GM10266 (cell line): Measurements from ENCODE around the gene CCDC90B.
"Not testable (repeated sequence)": the region's sequence is repeated elsewhere in the genome, so short reads cannot be mapped to it uniquely, and the experiment has no call there.

ENCODE experiments used
- DNase-seq: peaks from one replicate; pipeline ENCODE4 v3.0.0; 2012; ENCODE audit errors: extremely low spot score
- TF ChIP-seq, protein P1 (sequence below): IDR thresholded peaks from 2 replicates; pipeline ENCODE4 v1.5.1; 2012; ENCODE audit warnings: mild to moderate bottlenecking, low read depth; ENCODE audit not compliant: control insufficient read depth, insufficient read depth; ENCODE audit errors: missing control alignments

CCDC90B gene

DNA sequence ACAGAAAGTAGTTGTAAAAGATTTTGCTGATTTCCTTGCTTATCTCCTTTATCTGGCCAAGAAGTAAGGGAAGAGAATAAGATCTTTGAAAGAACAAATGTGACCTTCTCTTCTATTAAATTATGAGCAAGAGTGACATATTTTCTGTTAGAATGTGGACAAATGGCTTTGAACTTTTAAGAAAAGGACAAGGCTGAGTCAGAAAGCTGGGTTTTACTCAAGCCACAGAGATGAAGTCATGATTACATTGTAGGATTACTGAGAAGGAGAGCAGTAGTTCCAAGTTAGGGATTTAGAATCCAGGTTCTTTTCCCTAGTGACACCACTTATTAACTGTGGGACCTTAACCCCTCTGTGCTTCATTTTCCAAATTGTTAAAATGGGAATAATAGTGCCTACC, 13.5 kb downstream of the CCDC90B start:
- TF ChIP-seq, protein P1, sequence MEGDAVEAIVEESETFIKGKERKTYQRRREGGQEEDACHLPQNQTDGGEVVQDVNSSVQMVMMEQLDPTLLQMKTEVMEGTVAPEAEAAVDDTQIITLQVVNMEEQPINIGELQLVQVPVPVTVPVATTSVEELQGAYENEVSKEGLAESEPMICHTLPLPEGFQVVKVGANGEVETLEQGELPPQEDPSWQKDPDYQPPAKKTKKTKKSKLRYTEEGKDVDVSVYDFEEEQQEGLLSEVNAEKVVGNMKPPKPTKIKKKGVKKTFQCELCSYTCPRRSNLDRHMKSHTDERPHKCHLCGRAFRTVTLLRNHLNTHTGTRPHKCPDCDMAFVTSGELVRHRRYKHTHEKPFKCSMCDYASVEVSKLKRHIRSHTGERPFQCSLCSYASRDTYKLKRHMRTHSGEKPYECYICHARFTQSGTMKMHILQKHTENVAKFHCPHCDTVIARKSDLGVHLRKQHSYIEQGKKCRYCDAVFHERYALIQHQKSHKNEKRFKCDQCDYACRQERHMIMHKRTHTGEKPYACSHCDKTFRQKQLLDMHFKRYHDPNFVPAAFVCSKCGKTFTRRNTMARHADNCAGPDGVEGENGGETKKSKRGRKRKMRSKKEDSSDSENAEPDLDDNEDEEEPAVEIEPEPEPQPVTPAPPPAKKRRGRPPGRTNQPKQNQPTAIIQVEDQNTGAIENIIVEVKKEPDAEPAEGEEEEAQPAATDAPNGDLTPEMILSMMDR = no peak
- DNase-seq = no peak

DNA sequence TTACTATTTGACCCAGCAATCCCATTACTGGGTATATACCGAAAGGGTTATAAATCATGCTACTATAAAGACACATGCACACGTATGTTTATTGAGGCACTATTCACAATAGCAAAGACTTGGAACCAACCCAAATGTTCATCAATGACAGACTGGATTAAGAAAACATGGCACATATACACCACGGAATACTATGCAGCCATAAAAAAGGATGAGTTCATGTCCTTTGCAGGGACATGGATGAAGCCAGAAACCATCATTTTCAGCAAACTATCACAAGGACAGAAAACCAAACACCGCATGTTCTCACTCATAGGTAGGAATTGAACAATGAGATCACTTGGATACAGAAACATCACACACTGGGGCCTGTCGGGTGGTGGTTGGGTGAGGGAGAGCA, 14.4 kb downstream of the CCDC90B start:
- not testable (repeated sequence) for DNase-seq

DNA sequence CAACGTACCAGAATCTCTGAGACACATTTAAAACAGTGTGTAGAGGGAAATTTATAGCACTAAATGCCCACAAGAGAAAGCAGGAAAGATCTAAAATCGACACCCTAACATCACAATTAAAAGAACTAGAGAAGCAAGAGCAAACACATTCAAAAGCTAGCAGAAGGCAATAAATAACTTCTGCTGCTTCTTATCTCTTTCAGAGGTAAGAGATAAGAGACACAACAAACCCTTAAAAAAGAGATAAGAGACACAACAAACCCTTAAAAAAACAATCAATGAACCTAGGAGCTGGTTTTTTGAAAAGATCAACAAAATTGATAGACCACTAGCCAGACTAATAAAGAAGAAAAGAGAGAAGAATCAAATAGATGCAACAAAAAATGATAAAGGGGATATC, 17.1 kb downstream of the CCDC90B start:
- DNase-seq = not testable (repeated sequence)

DNA sequence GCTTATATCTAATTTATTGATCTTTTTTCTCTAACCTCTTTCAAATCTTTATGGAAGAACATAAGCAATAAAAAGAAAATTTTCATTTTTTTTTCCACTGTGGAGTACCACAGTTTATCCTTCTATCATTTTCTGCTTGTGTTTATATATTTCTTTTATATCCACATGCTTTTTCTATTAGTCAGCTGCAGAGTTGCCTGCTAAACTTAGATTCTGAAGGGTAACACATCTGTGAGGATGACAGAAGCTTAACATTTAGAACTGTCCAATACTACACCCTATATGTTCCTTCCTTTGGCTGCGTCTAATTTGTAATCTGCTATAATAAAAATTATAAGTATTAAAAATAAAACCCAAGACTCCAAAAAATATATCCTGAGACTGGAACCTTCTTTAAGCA, 20.8 kb downstream of the CCDC90B start:
- TF ChIP-seq, protein P1 = no peak
- no peak for DNase-seq

DNA sequence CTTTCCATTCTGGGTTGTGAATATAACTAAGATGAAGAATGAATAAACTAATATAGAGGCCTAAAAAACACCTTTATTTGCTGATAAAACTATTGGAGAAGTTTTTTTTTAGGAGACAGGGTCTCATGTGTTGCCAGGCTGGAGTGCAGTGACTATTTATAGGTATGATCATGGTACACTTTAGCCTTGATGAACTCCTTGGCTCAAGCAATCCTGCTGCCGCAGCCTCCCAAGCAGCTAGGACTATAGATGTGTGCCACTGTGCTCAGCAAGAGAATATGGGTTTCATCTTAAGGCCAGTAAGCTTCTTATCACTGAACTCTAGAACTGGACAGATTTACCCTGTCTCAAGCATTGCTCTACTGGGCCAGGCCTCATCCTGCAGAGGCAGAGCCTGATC, 26.6 kb downstream of the CCDC90B start:
- no peak for DNase-seq
- TF ChIP-seq, protein P1 = no peak

DNA sequence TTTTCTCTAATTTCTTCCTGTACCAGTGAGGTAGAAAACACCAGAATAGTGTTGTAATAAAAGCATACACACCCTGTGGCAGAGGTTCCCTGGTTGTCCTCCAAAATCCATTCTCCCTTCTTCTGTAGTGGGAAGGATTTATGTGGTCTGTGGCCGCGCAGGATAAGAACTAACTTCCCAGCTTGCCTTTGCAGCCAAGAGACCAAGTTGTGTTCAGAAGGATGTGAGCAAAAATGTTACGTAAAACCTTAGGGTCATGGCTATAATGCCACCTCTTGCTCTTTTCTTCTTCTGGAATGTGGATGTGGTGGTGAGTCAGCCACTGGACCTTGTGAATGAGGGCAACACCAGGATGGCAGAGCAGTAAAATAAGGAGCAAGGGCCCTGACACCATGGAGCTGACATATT, 28.4 kb downstream of the CCDC90B start:
- DNase-seq = no peak

DNA sequence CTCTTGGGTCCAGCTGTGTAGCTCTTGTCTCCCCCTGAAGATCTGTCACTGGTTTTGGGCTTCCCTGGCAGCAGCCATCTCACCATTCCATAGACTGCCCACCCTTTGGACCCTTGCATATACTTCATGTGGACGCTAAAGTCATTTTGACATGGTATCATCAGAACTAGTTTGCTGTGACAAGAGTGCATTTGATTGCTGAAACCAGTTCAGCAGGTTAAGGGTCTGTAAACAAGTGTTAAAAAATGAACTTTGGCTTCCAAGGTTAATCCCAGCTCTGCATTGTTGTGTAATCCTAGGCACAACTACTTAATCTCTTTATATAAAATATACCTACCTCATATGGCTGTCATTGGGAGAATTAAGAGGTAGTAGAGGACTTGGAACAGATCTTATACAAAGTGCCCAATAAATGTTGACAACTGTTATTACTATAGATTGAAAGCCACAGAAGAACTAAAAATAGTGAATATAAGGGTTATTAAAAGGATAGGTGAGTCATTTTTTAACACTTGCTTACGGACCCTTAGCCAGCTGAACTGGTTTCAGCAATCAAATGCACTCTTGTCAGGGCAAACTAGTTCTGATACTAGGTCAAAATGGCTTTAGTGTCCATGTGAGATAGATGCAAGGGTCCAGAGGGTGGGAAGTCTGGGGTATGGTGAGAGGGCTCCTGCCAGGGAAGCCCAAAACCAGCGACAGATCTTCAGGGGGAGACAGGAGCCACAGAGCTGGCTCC, 29.4 kb downstream of the CCDC90B start:
- TF ChIP-seq, protein P1 = no peak

More for the DNA sequence above, 28.4 kb downstream of the CCDC90B start:
- TF ChIP-seq, protein P1 = no peak

DNA sequence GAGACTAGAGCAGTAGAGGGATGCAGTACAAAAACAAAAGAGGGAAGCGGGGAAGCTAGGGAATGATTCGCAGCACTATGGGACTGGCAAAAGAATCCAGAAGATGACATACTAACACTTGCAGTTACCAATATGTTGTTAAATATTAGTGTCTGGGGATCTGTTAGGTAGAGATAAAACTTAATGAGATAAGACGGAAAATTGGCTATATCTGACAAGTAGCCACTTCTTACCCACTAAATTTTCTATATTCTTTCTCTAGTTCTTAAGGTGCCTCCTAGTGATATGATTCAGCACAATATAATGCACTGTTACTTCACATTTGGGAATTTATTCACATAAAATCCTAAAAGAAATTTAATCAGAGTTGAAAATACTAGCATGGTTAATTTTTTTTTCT, 30.8 kb downstream of the CCDC90B start:
- TF ChIP-seq, protein P1 = no peak
- DNase-seq = no peak

More for the DNA sequence above, 29.4 kb downstream of the CCDC90B start:
- no peak for DNase-seq
